ENCODE measurements around the gene SGCA.

The SGCA gene

GRCh38 chr17:50194934-50195865 lies 29.4 kb downstream of the SGCA start:
- DNase-seq (ENCODE audit: low read depth) = no peak

- no peak for DNase-seq (ENCODE audit: low read depth)
Measured at GRCh38 chr17:50196036-50196435, 30.2 kb downstream of the SGCA start.

GRCh38 chr17:50196826-50197225 lies 31.0 kb downstream of the SGCA start:
- DNase-seq (ENCODE audit: low read depth) = no peak

- DNase-seq (ENCODE audit: low read depth) = peak; percentile 25
Measured at GRCh38 chr17:50198026-50198669, 32.3 kb downstream of the SGCA start.

GRCh38 chr17:50199211-50199802 lies 33.5 kb downstream of the SGCA start:
- no peak for DNase-seq (ENCODE audit: low read depth)

- DNase-seq (ENCODE audit: low read depth) = peak; percentile 27
Measured at GRCh38 chr17:50199803-50200456, 34.1 kb downstream of the SGCA start.

- DNase-seq (ENCODE audit: low read depth) = peak; percentile 66
Measured at GRCh38 chr17:50200457-50201275, 34.9 kb downstream of the SGCA start.

GRCh38 chr17:50201276-50201854 lies 35.6 kb downstream of the SGCA start, which contains the start of gene COL1A1:
COL1A1 (minus strand) TSS chr17:50201631; CDS start chr17:50201513, 118 bp downstream.
- no peak for DNase-seq (ENCODE audit: low read depth)

- no peak for DNase-seq (ENCODE audit: low read depth)
Measured at GRCh38 chr17:50203086-50203485, 37.3 kb downstream of the SGCA start.

- DNase-seq (ENCODE audit: low read depth) = no peak
Measured at GRCh38 chr17:50203604-50204345, 38.0 kb downstream of the SGCA start.

- DNase-seq (ENCODE audit: low read depth) = no peak
Measured at GRCh38 chr17:50204431-50204830, 38.6 kb downstream of the SGCA start.

GRCh38 chr17:50205111-50205962 lies 39.5 kb downstream of the SGCA start:
- DNase-seq (ENCODE audit: low read depth) = no peak

- DNase-seq (ENCODE audit: low read depth) = no peak
Measured at GRCh38 chr17:50205963-50206505, 40.2 kb downstream of the SGCA start.

- DNase-seq (ENCODE audit: low read depth) = no peak
Measured at GRCh38 chr17:50206604-50207293, 40.9 kb downstream of the SGCA start.

- DNase-seq (ENCODE audit: low read depth) = no peak
Measured at GRCh38 chr17:50207315-50207714, 41.5 kb downstream of the SGCA start.

- no peak for DNase-seq (ENCODE audit: low read depth)
Measured at GRCh38 chr17:50207792-50208567, 42.2 kb downstream of the SGCA start.

- DNase-seq (ENCODE audit: low read depth) = no peak
Measured at GRCh38 chr17:50208611-50209061, 42.8 kb downstream of the SGCA start.

GRCh38 chr17:50209133-50209471 lies 43.3 kb downstream of the SGCA start:
- no peak for DNase-seq (ENCODE audit: low read depth)

All from stimulated activated CD8-positive, alpha-beta memory T cell treated with anti-CD3 and anti-CD28 coated beads, Interleukin-15, amount 100 ng/mL, for 1 hour (primary cell).